NCI-H1436 (cell line): ENCODE data around the gene CEP350.

ENCODE experiments used
- DNase-seq: peaks from one replicate; lab custom pipeline; 2025; lab: John Stamatoyannopoulos, UW

Gene CEP350, protein sequence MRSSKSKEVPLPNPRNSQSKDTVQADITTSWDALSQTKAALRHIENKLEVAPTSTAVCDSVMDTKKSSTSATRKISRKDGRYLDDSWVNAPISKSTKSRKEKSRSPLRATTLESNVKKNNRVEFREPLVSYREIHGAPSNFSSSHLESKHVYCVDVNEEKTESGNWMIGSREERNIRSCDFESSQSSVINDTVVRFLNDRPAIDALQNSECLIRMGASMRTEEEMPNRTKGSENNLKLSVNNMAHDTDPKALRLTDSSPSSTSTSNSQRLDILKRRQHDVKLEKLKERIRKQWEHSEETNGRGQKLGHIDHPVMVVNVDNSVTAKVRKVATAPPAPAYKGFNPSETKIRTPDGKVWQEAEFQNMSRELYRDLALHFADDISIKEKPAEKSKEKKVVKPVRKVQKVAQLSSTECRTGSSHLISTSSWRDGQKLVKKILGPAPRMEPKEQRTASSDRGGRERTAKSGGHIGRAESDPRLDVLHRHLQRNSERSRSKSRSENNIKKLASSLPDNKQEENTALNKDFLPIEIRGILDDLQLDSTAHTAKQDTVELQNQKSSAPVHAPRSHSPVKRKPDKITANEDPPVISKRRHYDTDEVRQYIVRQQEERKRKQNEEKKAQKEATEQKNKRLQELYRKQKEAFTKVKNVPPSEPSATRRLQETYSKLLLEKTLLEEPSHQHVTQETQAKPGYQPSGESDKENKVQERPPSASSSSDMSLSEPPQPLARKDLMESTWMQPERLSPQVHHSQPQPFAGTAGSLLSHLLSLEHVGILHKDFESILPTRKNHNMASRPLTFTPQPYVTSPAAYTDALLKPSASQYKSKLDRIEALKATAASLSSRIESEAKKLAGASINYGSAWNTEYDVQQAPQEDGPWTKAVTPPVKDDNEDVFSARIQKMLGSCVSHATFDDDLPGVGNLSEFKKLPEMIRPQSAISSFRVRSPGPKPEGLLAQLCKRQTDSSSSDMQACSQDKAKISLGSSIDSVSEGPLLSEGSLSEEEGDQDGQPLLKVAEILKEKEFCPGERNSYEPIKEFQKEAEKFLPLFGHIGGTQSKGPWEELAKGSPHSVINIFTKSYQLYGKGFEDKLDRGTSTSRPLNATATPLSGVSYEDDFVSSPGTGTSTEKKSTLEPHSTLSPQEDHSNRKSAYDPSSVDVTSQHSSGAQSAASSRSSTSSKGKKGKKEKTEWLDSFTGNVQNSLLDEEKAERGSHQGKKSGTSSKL (N-terminal part only)

DNA sequence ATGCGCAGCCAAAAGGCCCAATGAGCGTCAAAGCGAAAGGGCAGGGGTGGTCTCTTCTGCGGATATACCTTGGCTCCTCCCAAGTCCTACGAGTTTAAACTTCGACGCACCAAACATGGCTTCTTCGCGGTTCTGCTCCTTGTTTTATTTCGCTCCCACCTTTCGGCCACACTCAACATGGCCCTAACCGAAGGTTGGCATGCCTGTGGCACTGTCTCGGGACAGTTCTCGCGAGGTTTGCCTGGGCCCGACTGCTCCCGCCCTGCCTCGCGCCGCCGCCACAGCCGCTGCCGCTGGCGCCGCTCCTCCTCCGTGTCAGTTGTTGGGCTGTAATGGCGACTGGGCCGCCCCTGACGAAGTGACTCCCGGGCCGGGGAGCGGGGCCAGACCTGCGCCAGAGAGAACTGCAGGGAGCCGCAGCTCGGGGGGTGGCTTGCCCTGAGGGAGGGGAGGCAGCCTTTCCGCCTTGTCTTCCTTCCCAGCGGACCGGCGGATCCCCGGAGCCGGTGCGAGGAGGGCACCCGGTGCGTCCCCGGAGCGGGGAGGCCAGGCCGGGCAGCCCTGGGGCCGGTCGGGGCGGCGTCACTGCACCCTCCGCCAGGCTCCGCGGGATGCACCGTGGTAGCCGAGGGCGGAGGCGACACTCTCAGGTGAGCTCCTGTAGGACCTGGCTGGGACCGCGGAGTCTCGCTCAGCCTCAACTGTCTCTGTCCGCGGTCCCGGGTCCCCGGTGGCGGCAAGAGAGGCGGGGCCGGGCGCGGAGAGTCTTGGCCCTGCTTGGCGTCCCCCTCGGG lies at the start of gene CEP350:
CEP350 (plus strand) TSS at position 318 of the 794 bp plus-strand sequence. CDS start 31,372 bp downstream, outside the sequence.
- peak; percentile 98 for DNase-seq

DNA sequence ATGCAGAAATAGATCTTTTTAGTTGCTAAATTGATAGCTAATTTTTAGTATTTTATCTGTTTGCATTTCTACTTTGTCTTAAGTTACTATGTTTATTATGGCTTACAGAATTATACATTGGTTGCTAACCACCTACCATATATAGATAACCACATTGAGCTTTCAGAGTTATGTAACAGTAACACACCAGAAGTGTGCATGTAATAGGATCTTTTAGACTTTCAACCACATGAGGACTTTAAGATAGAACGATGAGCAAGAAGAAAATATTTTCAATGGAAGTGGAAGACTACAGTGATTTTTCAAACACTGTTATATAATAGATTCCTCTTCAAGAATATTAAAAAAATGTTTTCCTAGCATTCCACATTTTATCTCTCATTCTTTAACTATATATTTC lies 43.7 kb upstream of the CEP350 start:
- no peak for DNase-seq

DNA sequence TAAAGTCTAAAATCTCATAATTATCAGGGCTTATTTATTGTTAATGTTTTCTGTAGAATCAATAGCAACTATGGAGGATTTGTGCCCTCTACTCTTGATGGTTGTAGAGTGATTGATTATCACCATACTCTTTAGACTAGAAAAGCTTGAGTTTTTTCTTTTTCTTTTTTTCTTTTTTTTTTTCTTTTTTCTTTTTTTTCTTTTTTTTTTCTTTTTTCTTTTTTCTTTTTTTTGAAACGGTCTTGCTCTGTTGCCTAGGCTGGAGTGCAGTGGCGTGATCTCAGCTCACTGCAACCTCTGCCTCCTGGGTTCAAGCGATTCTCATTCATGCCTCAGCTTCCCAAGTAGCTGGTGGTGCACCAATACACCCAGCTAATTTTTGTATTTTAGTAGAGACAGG lies 42.8 kb upstream of the CEP350 start:
- no peak for DNase-seq

DNA sequence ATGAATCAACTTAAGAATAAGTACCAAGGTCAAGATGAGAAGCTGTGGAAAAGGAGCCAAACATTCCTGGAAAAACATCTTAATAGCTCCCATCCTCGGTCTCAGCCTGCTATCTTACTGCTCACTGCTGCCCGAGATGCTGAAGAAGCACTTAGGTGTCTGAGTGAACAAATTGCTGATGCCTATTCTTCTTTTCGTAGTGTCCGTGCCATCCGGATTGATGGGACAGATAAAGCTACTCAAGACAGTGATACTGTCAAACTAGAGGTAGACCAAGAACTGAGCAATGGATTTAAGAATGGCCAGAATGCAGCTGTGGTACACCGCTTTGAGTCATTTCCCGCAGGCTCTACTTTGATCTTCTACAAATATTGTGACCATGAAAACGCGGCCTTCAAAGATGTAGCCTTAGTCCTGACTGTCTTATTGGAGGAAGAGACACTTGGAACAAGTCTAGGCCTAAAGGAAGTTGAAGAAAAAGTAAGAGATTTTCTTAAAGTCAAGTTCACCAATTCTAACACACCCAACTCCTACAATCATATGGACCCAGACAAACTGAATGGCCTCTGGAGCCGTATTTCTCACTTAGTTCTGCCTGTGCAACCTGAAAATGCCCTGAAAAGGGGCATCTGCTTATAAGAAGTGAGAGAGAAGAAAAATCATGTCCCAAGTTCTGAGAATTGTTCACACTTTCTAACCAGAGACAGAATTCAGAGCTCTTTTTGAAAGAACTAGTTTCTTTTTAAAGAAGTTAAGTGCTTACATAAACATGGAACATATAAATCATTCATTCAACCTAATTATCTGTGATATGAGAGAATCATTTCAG lies 36.8 kb upstream of the CEP350 start:
- DNase-seq, result no peak

DNA sequence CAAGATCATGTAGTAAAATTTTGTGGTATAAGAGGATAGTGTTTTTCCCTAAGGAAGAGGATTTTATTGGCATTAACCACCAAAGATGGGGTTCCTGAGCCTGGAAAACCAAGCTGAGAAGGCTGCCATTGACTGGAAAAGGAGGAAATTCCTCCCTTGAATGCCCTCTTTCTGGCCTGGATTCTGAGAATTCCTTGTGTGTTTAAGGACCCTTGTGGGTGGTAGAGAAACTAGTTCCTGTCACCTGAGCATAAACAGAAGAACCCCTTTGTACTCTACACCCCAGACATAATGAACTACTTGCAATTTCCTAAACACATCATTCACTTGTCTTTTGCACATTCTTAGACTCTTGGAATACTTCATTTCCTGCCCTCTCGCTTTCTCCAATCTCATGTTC lies 33.1 kb upstream of the CEP350 start:
- DNase-seq, result no peak

DNA sequence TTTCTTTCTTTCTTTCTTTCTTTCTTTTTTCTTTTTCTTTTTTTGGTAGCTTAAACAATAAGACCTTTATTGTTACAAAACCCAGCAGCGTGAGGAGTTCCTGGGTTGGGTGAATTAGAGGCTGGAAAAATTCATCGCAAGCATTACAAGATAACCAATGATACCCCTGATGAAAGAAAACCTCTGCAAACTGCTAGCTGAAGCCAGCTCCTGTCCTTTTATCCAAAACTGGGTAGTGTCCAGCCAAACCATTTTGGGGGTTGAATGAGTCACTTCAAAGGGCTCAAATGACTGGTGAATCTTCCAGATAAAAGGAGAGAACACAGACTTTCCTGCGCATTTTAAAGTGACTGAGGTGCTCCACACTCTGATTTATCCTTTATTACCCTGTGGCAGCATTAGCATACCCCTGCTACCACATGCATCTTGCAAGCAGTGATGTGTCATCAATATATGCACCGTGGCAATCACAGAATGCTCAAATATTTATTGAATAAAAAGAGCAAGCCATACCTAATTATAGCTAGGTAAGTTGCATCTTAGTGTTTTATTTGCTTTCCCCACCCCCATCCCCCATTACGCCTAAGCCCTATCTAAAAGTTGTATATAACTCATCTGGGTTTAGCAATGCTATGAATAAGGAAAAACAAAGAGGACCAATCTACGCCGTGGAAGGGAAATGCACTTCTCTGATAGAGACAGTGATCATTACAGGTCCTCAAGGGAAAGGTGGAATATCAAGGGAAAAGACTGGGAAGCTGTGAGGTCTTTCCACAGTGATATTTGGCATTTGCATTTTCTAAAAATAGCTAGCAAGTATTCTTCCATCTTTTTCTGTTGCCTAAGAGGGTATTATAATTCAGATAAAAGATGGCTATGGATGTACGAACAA lies 32.4 kb upstream of the CEP350 start:
- no peak for DNase-seq

DNA sequence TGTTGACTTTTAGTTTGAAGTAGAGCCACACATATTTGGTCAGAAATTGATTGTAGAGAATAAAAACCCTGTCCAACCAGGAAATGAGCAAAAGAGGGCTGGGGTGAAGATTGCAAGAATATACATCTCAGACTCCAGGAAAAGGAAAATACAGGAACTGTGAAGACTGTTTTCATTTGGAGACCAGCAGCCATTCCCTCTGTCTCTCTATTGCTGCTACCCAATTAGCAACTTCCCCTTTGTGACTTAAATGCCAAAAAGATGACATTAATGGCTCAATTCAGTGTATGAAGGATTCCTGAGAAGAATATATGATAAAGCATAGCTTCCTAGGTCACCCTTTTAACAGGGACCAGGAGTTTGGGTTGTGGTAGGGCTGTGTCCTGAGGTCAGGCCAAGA lies 31.6 kb upstream of the CEP350 start:
- DNase-seq, result no peak

DNA sequence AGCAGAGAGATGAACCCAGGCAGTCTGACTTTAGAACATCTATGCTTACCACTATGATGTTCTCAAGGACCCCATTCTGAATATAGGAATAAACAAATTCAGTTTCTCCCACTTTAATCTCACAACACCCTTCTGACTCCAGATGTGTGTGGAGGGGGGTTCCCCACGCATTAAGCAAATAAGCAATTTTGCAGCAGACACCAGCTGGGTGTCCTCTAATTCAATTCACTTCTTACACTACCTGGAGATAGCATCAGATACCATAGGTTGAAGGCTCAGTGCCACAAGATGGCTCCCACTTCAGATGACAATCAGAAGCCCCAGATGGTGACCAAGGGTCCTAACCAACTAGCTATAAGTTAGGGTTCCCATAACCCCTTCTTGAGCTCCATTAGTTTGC lies 30.3 kb upstream of the CEP350 start:
- DNase-seq, result no peak

DNA sequence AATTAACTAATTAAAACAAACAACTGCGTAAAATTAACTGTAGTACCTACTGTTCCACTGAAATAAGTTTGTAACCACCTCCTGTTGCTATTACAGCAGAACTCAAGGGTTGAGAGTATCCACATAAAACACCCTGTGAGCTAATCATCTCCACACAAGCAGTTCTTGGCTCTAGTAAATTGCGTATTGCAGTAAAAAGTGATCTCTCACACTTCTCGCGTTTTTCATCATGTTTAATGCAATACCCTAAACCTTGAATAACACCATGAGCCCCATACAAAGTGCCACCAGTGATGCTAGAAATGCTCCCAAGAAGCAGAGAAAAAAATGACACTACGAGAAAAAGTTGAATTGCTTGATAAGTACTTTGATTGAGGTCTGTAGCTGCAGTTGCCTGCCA lies 29.3 kb upstream of the CEP350 start:
- no peak for DNase-seq

DNA sequence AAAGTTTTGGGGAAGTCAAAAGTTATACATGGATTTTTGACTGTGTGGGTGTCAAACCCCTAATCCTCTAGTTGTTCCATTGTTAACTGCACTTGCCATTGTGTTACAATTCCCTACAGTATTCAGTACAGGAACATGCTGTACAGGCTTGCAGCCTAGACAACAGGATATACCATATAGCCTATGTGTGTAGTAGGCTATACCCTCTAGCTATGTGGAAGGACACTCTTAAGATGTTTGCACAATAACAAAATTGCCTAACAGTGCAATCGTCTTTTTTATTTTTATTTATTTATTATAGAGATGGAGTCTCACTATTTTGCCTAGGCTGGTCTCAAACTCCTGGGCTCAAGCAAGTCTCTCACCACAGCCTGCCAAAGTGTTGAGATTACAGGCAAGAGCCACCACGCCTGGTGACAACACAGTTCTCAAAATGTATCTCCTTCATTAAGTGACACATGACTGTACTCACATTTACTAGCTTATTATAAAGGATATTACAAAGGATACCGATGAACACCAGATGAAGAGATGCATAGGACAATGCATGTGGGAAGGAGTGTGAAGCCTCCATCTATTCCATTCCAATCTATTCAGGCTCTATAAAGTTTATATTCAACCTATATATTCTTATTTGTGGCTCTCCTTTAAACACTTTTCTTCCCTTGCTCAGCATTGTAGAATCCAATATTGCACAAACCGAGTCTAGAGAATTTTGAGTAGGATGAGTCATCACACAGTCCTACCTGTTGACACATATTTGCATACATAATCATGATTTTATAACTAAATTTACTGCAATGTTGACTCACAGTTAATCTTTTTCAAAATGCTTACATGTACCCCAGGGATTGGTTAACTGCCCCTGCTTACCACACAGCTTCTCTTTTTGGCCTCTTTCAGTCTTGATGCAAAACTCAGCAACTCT lies 28.4 kb upstream of the CEP350 start:
- DNase-seq, result no peak

DNA sequence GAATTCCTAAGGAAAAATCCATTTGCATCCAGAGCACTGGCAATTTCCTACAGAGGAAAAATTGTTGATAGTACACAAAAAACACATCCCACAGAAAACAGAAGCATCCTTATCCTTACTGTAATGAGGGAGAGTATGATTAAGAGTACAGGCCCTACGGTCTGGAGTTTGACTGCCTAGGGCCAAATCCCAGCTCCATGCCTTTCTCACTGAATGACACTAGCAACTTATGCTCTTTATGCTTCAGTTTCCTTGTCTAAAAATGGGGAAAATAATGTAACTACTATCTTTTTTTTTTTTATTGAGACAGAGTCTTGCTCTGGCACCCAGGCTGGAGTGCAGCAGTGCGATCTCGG lies 27.8 kb upstream of the CEP350 start:
- no peak for DNase-seq

DNA sequence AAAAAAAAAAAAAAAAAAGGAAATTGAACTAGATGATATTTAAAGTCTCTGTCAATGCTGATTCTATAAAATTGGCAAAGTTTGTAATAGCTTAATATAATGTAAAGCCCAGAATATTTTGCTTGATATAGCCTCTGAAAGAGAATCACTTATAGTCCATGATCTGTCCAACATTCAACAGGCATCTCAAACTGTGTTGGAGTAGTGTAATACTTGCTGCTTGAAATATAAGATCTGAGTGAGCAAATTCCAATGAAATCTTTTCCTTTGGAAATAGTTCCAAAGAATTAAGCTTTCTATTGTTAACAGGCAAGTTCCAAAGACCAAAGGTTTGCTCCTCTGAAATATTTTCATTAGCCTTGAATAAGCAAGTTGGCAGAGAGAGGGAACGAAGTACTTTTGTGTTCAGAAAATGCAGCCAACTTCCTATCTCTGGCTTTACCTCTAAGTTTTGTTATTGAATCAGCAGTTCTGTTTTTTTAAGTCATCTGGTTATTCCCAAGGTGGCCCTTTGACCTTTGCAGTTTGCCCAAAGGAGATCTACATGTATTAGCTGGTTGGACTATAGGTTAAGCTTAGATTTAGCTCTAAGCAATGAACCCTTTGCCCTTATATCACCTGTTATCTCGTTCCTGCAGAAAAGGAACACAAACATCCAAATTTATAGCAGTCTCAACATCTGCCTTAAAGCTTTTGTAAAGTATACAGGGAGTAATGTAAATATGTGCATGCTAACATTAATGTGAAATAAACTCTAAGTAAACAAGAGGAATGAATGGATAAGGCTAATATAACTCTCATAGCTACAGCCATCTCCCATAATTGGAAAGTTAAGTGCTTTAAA lies 24.4 kb upstream of the CEP350 start:
- DNase-seq, result no peak

DNA sequence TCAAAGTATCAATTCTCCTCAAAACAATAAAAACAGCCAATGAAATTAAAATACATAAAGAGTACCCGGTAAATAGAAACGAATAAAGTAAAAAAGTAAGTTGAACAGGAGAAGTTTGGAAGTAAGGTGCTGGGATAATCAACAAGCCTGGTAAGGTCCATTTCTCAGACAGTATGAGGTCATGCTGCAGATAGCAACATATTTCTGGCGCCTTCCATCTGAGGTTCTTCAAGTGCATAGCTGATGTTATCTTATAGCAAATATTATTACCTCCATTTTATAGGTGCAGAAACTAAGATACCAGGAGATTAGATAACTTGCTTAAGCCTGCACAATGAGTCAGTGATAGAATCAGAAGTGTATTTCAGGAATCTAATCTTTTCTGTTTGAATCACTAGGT lies 23.7 kb upstream of the CEP350 start:
- DNase-seq, result no peak

DNA sequence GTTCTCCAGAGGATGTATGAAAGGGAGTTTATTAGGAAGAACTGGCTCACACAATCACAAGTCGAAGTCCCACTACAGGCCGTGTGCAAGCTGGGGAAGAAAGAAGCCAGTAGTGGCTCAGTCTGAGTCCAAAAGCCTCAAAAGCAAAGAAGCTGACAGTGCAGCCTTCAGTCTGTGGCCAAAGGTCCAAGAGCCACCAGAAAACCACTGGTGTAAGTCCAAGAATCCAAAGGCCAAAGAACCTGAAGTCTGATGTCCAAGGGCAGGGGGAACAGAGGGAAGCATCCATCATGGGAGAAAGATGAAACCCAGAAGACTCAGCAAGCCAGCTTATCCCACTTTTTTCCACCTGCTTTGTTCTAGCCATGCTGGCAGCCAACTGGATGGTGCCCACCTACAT lies 21.4 kb upstream of the CEP350 start:
- no peak for DNase-seq

DNA sequence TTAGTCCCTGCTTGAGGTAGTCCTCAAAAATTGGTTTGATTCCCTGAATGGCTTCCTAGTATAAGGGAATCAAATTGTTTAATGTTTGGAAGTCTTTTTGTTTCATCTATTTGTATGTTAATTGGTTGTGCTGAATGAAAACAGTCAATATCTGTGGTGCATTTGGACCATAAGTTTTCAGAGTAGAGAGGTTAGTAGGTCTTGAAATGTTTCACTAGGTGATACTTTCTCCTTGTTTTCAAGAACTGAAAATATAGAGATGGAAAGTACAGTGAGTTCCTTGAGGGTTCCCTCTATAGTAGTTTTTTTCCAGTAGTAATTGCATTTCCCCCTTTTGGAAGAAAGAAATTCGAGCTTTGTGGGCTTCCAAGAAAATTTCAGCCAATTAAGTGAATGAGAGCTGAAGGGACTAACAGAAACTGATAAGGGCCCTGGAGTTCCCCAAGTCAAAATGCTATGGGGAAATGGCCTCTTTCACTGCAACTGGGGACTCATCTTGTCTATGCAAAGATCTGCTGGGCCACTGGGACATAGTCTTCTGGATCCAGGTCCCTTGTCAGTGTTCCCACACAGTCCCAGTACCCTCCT lies 18.6 kb upstream of the CEP350 start:
- no peak for DNase-seq

DNA sequence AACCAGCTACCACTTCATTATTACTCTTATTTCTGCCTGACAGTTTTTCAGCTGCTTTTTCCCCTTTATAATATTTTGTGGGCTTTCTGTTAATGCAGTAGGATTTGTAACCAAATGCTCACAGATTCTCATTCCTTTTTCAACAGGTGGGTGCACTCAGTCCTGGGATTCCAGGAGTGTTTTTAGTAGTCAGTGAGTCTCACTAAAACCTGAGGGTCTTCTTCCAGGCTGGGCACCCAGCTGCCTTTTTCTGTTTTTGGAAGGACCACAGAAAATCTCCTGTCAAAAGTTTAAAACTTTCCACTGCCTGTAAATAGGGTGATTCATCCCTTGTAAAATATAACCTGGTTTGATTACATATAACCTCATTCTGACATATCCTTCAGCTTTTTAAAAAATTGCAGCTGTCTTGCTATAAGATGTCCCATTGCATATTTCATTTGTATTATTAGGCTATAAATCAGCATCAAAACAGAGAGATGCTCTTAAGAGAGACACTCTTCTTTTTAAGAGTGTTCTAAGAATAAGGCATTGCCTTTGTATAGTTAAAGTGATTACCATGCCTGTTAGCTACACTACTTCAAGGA lies 16.8 kb upstream of the CEP350 start:
- DNase-seq, result no peak

DNA sequence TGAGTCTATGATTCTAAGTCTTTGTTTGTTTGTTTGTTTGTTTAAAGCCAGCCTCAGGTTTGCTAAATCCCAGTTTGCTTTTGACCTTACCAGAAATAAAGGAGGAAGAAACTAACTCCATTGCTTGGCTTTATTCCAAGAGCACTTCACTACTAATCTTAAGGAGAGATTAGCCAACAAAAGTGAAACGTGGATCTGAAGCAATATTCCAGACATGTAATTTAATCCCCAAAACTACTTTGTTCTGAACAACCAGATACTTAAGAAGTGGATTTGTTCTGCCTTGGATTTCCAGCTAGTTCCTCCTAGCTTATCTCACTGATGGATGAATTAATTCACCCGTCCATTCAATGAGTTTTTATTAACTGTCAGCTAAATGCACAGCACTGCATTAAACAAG lies 15.9 kb upstream of the CEP350 start:
- no peak for DNase-seq
